Measurements from ENCODE around the gene PLCG1.

The PLCG1 gene

DNA sequence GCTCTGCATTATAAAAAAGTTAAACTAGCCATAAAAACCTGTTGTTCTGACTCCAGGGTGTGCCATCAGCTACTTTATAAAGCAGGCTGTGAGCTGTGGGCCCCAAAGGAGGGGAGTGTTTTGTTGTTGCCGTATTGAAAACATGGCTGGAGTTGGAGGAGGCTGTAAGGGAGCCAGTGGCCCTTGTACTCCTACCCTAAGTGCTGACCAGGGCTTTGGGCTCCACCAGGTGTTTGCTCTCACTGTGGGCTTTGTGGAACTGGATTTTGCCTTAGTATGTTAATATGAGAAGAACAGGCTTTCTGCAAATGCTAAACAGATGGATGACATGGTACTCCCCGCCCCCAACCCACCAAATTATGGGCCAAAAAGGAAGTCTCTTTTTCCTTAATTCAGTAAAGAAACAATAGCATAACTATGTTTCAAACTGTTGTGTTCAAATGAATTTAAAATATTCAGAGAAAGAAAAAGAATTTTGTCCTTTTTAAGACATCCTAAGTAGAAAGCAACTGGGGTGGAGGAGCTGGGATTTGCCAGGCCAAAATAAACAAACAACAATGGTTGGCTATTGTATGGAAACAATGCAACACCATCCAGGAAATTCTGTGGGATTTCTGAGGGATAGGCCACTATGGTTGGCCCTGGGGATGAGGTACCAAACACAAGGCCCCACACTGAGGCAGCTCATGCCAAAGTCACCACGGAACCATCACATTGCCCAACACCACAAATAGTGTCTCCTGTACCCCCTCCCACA is 63.3 kb downstream of the PLCG1 start:
- DNase-seq (ENCODE audit: low read depth in 2 of 2), result peak; percentile 38 to 60
- H3K4me3 ChIP-seq (replicated peaks in 1 of 2; ENCODE audit: low read depth in 2 of 2, low read length in 2 of 2), result no peak overlapping the region
- TF ChIP-seq, protein P1, sequence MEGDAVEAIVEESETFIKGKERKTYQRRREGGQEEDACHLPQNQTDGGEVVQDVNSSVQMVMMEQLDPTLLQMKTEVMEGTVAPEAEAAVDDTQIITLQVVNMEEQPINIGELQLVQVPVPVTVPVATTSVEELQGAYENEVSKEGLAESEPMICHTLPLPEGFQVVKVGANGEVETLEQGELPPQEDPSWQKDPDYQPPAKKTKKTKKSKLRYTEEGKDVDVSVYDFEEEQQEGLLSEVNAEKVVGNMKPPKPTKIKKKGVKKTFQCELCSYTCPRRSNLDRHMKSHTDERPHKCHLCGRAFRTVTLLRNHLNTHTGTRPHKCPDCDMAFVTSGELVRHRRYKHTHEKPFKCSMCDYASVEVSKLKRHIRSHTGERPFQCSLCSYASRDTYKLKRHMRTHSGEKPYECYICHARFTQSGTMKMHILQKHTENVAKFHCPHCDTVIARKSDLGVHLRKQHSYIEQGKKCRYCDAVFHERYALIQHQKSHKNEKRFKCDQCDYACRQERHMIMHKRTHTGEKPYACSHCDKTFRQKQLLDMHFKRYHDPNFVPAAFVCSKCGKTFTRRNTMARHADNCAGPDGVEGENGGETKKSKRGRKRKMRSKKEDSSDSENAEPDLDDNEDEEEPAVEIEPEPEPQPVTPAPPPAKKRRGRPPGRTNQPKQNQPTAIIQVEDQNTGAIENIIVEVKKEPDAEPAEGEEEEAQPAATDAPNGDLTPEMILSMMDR (IDR thresholded peaks at IDR 0.05; ENCODE audit: low read depth, low read length), result no peak

DNA sequence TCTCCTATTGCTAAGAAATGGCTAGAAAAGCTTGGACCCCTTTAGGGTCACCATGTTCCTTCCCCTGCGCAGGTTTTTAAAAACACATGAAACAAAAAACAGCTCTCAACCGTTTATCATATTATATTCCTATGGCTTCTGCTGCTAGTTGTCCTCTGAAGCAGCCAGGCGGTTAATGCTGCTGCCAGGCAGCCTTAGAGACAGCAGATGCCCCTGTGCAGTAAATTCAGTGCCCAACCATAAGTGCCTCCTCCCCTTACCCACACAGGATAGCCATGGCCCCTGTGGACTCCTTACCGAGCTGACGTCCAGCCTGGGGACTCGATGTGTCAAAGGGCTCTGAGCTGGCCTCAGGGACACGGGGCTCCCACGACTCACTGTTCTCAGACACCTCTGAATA is 64.4 kb downstream of the PLCG1 start:
- H3K4me3 ChIP-seq (replicated peaks in 1 of 2; ENCODE audit: low read depth in 2 of 2, low read length in 2 of 2), result no peak overlapping the region
- DNase-seq (ENCODE audit: low read depth in 2 of 2), result no peak
- TF ChIP-seq, protein P1 (IDR thresholded peaks at IDR 0.05; ENCODE audit: low read depth, low read length), result no peak

GRCh38 chr20:41202426-41202825 is 65.1 kb downstream of the PLCG1 start:
- TF ChIP-seq, protein P1 (IDR thresholded peaks at IDR 0.05; ENCODE audit: low read depth, low read length), result no peak
- H3K4me3 ChIP-seq (replicated peaks in 1 of 2; ENCODE audit: low read depth in 2 of 2, low read length in 2 of 2), result no peak overlapping the region
- no peak for DNase-seq (ENCODE audit: low read depth in 2 of 2)

GRCh38 chr20:41203660-41204059 is 66.3 kb downstream of the PLCG1 start:
- TF ChIP-seq, protein P1 (IDR thresholded peaks at IDR 0.05; ENCODE audit: low read depth, low read length), result no peak
- no peak overlapping the region for H3K4me3 ChIP-seq (replicated peaks in 1 of 2; ENCODE audit: low read depth in 2 of 2, low read length in 2 of 2)
- no peak for DNase-seq (ENCODE audit: low read depth in 2 of 2)

- TF ChIP-seq, protein P1 (IDR thresholded peaks at IDR 0.05; ENCODE audit: low read depth, low read length), result no peak
- no peak for DNase-seq (ENCODE audit: low read depth in 2 of 2)
- no peak overlapping the region for H3K4me3 ChIP-seq (replicated peaks in 1 of 2; ENCODE audit: low read depth in 2 of 2, low read length in 2 of 2)
These were observed 67.2 kb downstream of the PLCG1 start for GRCh38 chr20:41204304-41205265.

DNA sequence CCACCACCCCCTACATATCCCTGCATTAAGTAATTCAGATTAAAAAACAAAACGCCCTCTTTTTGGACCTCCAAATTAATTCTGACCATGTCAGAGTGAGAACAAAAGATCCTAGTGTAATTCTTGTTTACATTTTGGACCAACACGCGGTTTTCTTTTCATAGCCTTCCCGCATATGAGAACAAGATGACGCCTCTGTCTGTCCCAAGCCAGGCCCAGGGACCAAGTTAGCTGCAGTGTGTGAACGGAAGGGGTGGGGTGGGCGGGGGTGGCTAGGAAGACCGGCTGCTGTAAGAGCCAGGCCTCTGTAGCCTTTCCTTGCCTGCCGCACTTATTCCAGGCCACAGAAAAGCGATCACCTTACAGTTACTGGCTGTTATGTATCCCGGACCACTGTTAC is 68.0 kb downstream of the PLCG1 start:
- TF ChIP-seq, protein P1 (IDR thresholded peaks at IDR 0.05; ENCODE audit: low read depth, low read length), result no peak
- H3K4me3 ChIP-seq (replicated peaks in 1 of 2; ENCODE audit: low read depth in 2 of 2, low read length in 2 of 2), result no peak overlapping the region

More for the DNA sequence above, 68.0 kb downstream of the PLCG1 start:
- no peak for DNase-seq (ENCODE audit: low read depth in 2 of 2)

Data from cardiac fibroblast (primary cell).